B cell (primary cell): ENCODE results near the gene RIPOR1. TPM values are rescaled to one million over a fixed set of nuclear protein-coding genes. Genes with fewer than 3 reads are reported as not detected.
A peak's percentile ranks its signal among the peaks of the same experiment; 100 is the strongest.

Source experiments
- ATAC-seq: fragments of 200-7000 bp; cut with Tn5 transposase; one replicate; pipeline ENCODE4 v1.10.0; 2021; ENCODE audit warnings: low read depth, mild to moderate bottlenecking, moderate number of reproducible peaks, moderate library complexity
- CTCF ChIA-PET: fragments of 350-600 bp; sonication (Branson Sonifier 250); formaldehyde crosslinking; loops from one replicate; lab custom pipeline; 2021; ENCODE audit warnings: antibody characterized with exemption, inconsistent platforms; lab: Charles Lee
- POLR2A ChIA-PET: fragments of 350-600 bp; sonication (Branson Sonifier 250); formaldehyde crosslinking; loops from one replicate; lab custom pipeline; 2021; ENCODE audit warnings: antibody characterized with exemption; lab: Charles Lee
- DNase-seq: peaks from one replicate; pipeline ENCODE4 v3.0.0; 2013
- H2AFZ ChIP-seq: 2 replicates; pipeline ENCODE4 v1.6.1; 2012; ENCODE audit warnings: mild to moderate bottlenecking, low read depth, low read length; ENCODE audit not compliant: insufficient read depth, poor library complexity, severe bottlenecking
- H3K27ac ChIP-seq, 2 donors: 1 replicate in 1 of 2; 2 replicates in 1 of 2; pipeline ENCODE4 v1.5.1; 2012 to 2013; ENCODE audit warnings: low read length in 2 of 2, mild to moderate bottlenecking in 2 of 2, moderate library complexity in 1 of 2
- H3K27me3 ChIP-seq, 4 experiments: fragments of 200-600 bp in 1 of 4; sonication (generic) in 1 of 4; replicated peaks in 1 of 4; 1 replicate in 2 of 4; 2 replicates in 2 of 4; pipeline versions ENCODE4 v1.6.1 to v1.7.0; 2013 to 2016; ENCODE audit warnings: low read length in 3 of 4, mild to moderate bottlenecking in 2 of 4, mixed read lengths in 1 of 4, moderate library complexity in 1 of 4; ENCODE audit not compliant: insufficient read depth in 4 of 4, control insufficient read depth in 3 of 4; ENCODE audit errors: control extremely low read depth in 1 of 4
- H3K36me3 ChIP-seq, 2 experiments: replicated peaks in 1 of 2; 1 replicate in 1 of 2; 2 replicates in 1 of 2; pipeline versions ENCODE4 v1.6.1 to v1.7.1; 2013; ENCODE audit warnings: low read length in 1 of 2; ENCODE audit not compliant: insufficient read depth in 2 of 2, control insufficient read depth in 1 of 2; ENCODE audit errors: control extremely low read depth in 1 of 2, extremely low read depth in 1 of 2
- H3K4me1 ChIP-seq, 2 donors: fragments of 200-600 bp in 1 of 2; sonication (generic) in 1 of 2; 1 replicate in 1 of 2; 2 replicates in 1 of 2; pipeline versions ENCODE4 v1.5.1 to v1.6.1; 2013 to 2017; ENCODE audit warnings: low read length in 2 of 2; ENCODE audit not compliant: control insufficient read depth in 2 of 2, insufficient read depth in 2 of 2
- H3K4me2 ChIP-seq: replicated peaks from 2 replicates; pipeline ENCODE3; 2012; ENCODE audit warnings: mild to moderate bottlenecking, low read depth, low read length; ENCODE audit not compliant: poor library complexity, severe bottlenecking
- H3K4me3 ChIP-seq, 5 experiments: fragments of 200-600 bp in 1 of 5; sonication (generic) in 1 of 5; 1 replicate in 3 of 5; 2 replicates in 2 of 5; pipeline versions ENCODE4 v1.5.1 to v1.7.0; 2011 to 2016; ENCODE audit warnings: low read length in 4 of 5, mild to moderate bottlenecking in 4 of 5, low read depth in 2 of 5, control low read depth in 1 of 5, moderate library complexity in 1 of 5; ENCODE audit not compliant: insufficient read depth in 1 of 5; ENCODE audit errors: control extremely low read depth in 1 of 5, extremely low read depth in 1 of 5
- H3K79me2 ChIP-seq: fragments of 200-600 bp; sonication (generic); one replicate; pipeline ENCODE4 v1.6.0; 2016; ENCODE audit warnings: low read length; ENCODE audit not compliant: control insufficient read depth, insufficient read depth
- H3K9ac ChIP-seq: fragments of 200-600 bp; sonication (generic); 2 replicates; pipeline ENCODE4 v1.6.1; 2017; ENCODE audit warnings: mild to moderate bottlenecking, low read length, moderate library complexity
- H3K9me3 ChIP-seq, 3 donors: one replicate each; pipeline versions ENCODE4 v1.6.1 to v1.7.1; 2013; ENCODE audit warnings: low read length in 2 of 3; ENCODE audit not compliant: control insufficient read depth in 2 of 3, insufficient read depth in 1 of 3; ENCODE audit errors: control extremely low read depth in 1 of 3
- H4K20me1 ChIP-seq: 2 replicates; pipeline ENCODE4 v1.6.0; 2012; ENCODE audit warnings: mild to moderate bottlenecking, low read length; ENCODE audit not compliant: insufficient read depth, control insufficient read depth, poor library complexity, severe bottlenecking
- H3K27ac Mint-ChIP-seq: one replicate; pipeline ENCODE4 v1.8.0; 2021; ENCODE audit warnings: mixed read lengths
- H3K27me3 Mint-ChIP-seq: one replicate; pipeline ENCODE4 v1.8.0; 2021; ENCODE audit warnings: mixed read lengths
- H3K4me1 Mint-ChIP-seq: one replicate; pipeline ENCODE4 v1.8.0; 2021; ENCODE audit warnings: mixed read lengths
- H3K4me3 Mint-ChIP-seq: one replicate; pipeline ENCODE4 v1.8.0; 2021; ENCODE audit warnings: mixed read lengths
- H3K9me3 Mint-ChIP-seq: one replicate; pipeline ENCODE4 v1.8.0; 2022; ENCODE audit warnings: mixed read lengths; ENCODE audit not compliant: insufficient read depth
- CTCF ChIP-seq: fragments of 200-600 bp; IDR thresholded peaks from one replicate; pipeline ENCODE4 v1.8.0; 2022; ENCODE audit warnings: antibody characterized with exemption, mild to moderate bottlenecking
- EZH2 ChIP-seq: IDR thresholded peaks from 2 replicates; pipeline ENCODE4 v1.6.1; 2012; ENCODE audit warnings: borderline replicate concordance, low read depth, mild to moderate bottlenecking, moderate library complexity, low read length; ENCODE audit not compliant: insufficient read depth, poor library complexity, severe bottlenecking
- WGBS: methylation state at CpG from one replicate; pipeline ENCODE4 v1.1.5; 2013; ENCODE audit warnings: missing lambda C conversion rate; ENCODE audit not compliant: insufficient coverage; 5-methylcytosine and 5-hydroxymethylcytosine counted together
- intact Hi-C: fragments of 100-400 bp; cut with micrococcal nuclease; formaldehyde crosslinking; loops from one replicate; pipeline ENCODE4 v1.10.0; 2022
- polyA plus RNA-seq: library from polyadenylated mRNA; depleted of rRNA; stranded (reverse); fragments of >200 nt; gene quantifications from 2 replicates; pipeline ENCODE4 v1.2.3, GENCODE V29; 2012
- total RNA-seq, 2 donors: library from RNA; stranded (reverse); fragments of 120-200 nt in 1 of 2; gene quantifications; 1 replicate in 1 of 2; 2 replicates in 1 of 2; pipeline versions ENCODE4 v1.2.3 to v1.2.4, GENCODE V29; 2013 to 2022

The RIPOR1 gene
- total and polyA plus RNA-seq, 2 donors (not counting 1 experiment from before 2014, with no cell fraction given) = 124 to 363 TPM

GRCh38 chr16:67518676-67519075 is 10.0 kb upstream of the RIPOR1 start:
- intact Hi-C loops = loop anchor here (5.0 kb wide), 1 partner anchor 474 kb away; no protein-coding TSS in a partner anchor
- Histone ChIP-seq H3K9me3 (no peaks in the 10 kb centered on the region), H4K20me1 (peaks cover under 1% of the 10 kb centered on the region), H3K4me2 (peak overlapping the region; percentile 88), H3K4me3 (peak overlapping the region in 4 of 5 experiments; percentile 50 to 60 (median 53)), H3K9ac (peak overlapping the region; percentile 69), H3K27ac (peak overlapping the region; percentile 94 to 96), H3K79me2 (peaks cover 37% of the 10 kb centered on the region), H3K36me3 (no peaks in the 10 kb centered on the region), H3K4me1 (peaks cover 63 to 80% of the 10 kb centered on the region in 2 donors), H3K27me3 (no peaks in the 10 kb centered on the region), H2AFZ (peak overlapping the region; percentile 30)
- H3K27me3 Mint-ChIP-seq = no peaks in the 10 kb centered on the region
- DNase-seq = peak; percentile 58
- peak overlapping the region; percentile 83 for H3K4me3 Mint-ChIP-seq
- WGBS = 12% methylated on average over 7 of the region's 8 CpGs
- peaks cover 77% of the 10 kb centered on the region for H3K4me1 Mint-ChIP-seq
- no peaks in the 10 kb centered on the region for H3K9me3 Mint-ChIP-seq
- H3K27ac Mint-ChIP-seq = peak overlapping the region; percentile 98
- ChIA-PET CTCF (interaction anchor here (1.3 to 18.8 kb wide), 8 partner anchors 12 to 406 kb away, joined by 3 to 817 read pairs (median 110); partner anchors contain the start of genes AGRP, ATP6V0D1, C16orf86 and CARMIL2), POLR2A (interaction anchor here (0.7 to 3.7 kb wide), 5 partner anchors 11 to 43 kb away, joined by 5 to 17 read pairs (median 7); partner anchors contain the start of genes ATP6V0D1, CTCF and RIPOR1)
- no peak for ATAC-seq
- TF ChIP-seq CTCF = no peak
- no peak for TF ChIP-seq EZH2

DNA sequence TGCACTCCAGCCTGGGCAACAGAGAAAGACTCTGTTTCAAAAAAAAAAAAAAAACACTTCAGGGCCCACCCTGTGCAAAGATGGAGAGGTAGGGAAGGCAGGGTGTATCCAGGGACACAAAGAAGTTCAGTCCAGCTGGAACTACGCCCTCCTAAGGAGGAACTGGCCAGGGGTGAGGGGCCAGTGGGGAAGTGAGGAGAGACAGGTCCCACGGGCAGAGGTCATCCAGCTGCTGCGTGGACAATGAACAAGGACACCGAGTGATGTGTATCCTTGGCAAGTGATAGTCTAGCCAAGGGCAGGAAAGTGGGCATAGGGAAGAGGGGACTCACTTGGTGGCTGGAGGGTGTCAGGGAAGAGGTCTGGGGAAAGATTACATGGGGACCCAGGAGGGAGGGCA is 9.4 kb upstream of the RIPOR1 start:
- Histone ChIP-seq H3K36me3 (no peaks in the 10 kb centered on the region), H3K4me2 (peak overlapping the region; percentile 88), H3K4me1 (peaks cover 57 to 74% of the 10 kb centered on the region in 2 donors), H4K20me1 (peaks cover 6% of the 10 kb centered on the region), H3K27ac (peak overlapping the region; percentile 94 to 96), H3K9me3 (no peaks in the 10 kb centered on the region), H2AFZ (no peak overlapping the region), H3K4me3 (peak overlapping the region in 4 of 5 experiments; percentile 50 to 60 (median 53)), H3K27me3 (no peaks in the 10 kb centered on the region), H3K79me2 (peaks cover 43% of the 10 kb centered on the region), H3K9ac (peak overlapping the region; percentile 69)
- H3K27me3 Mint-ChIP-seq = no peaks in the 10 kb centered on the region
- POLR2A ChIA-PET = interaction anchor here (0.7 to 3.7 kb wide), 8 partner anchors 10 to 287 kb away, joined by 6 to 19 read pairs (median 13); partner anchors contain the start of genes ACD, ATP6V0D1, RANBP10 and RIPOR1
- H3K9me3 Mint-ChIP-seq = no peaks in the 10 kb centered on the region
- intact Hi-C loops = loop anchor here (5.0 kb wide), 1 partner anchor 473 kb away; no protein-coding TSS in a partner anchor
- DNase-seq (peak; percentile 27), ATAC-seq (no peak)
- CTCF ChIA-PET = interaction anchor here (3.0 to 18.8 kb wide), 7 partner anchors 12 to 149 kb away, joined by 23 to 817 read pairs (median 123); partner anchors contain the start of genes AGRP, ATP6V0D1, C16orf86 and CARMIL2
- no peak for TF ChIP-seq EZH2
- TF ChIP-seq CTCF = no peak
- peaks cover 76% of the 10 kb centered on the region for H3K4me1 Mint-ChIP-seq
- H3K27ac Mint-ChIP-seq = peak overlapping the region; percentile 98
- WGBS = 67% methylated on average over 4 of the region's 4 CpGs
- H3K4me3 Mint-ChIP-seq = peak overlapping the region; percentile 83
